Liver (tissue), 3 donors: Measurements from ENCODE around the gene ARFIP1.

Experiments used
- GABPA ChIP-seq, 2 donors: IDR thresholded peaks in 1 of 2; conservative IDR thresholded peaks in 1 of 2; 2 replicates each; pipeline ENCODE4 v1.6.1; 2016; ENCODE audit warnings: antibody characterized with exemption in 2 of 2, mild to moderate bottlenecking in 1 of 2, moderate library complexity in 1 of 2
- HNF4G ChIP-seq: IDR thresholded peaks from 2 replicates; pipeline ENCODE4 v1.6.1; 2016; ENCODE audit warnings: antibody characterized with exemption
- RXRA ChIP-seq, 2 donors: IDR thresholded peaks; 2 replicates each; pipeline ENCODE4 v1.6.1; 2017 to 2018; ENCODE audit warnings: antibody characterized with exemption in 2 of 2, mild to moderate bottlenecking in 1 of 2
- TF ChIP-seq, protein P1 (sequence below): IDR thresholded peaks from 2 replicates; pipeline ENCODE4 v1.6.1; 2016; ENCODE audit warnings: antibody characterized with exemption
- TF ChIP-seq, protein P2 (sequence below): fragments of 150-350 bp; IDR thresholded peaks from 2 replicates; pipeline ENCODE4 v1.5.1; 2017; ENCODE audit warnings: improper control_type of control experiment, low read depth, low read length; ENCODE audit not compliant: missing input control
- TF ChIP-seq, protein P3 (sequence below): IDR thresholded peaks from 2 replicates; pipeline ENCODE4 v1.6.1; 2016; ENCODE audit warnings: antibody characterized with exemption
- donor health status: healthy.
- donor health status: healthy.

DNA sequence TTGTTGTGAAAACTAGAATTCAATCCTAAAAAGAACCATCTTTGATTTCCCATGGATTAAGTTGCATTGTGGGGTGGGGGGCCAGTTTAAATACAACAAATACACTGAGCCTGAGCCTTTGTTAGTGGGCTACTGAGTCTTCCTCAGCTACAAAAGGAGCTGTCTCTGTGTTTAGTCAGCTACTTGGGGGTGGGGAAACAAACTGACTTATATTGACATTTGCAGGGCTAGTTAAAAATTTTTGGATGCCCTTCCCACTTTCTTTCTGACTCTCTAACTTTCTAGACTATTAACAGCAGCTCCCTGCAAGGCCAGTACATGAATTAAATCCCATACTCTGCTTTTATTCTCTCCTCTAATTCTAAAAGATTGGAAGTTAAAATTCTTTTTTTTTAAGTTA is 123.9 kb downstream of the ARFIP1 start:
- TF ChIP-seq RXRA (IDR thresholded peaks at IDR 0.05), result no peak
- TF ChIP-seq GABPA (IDR thresholded peaks at IDR 0.05 in 1 of 2, conservative IDR thresholded peaks at IDR 0.05 in 1 of 2), result no peak
- no peak for TF ChIP-seq HNF4G
- TF ChIP-seq, protein P1, sequence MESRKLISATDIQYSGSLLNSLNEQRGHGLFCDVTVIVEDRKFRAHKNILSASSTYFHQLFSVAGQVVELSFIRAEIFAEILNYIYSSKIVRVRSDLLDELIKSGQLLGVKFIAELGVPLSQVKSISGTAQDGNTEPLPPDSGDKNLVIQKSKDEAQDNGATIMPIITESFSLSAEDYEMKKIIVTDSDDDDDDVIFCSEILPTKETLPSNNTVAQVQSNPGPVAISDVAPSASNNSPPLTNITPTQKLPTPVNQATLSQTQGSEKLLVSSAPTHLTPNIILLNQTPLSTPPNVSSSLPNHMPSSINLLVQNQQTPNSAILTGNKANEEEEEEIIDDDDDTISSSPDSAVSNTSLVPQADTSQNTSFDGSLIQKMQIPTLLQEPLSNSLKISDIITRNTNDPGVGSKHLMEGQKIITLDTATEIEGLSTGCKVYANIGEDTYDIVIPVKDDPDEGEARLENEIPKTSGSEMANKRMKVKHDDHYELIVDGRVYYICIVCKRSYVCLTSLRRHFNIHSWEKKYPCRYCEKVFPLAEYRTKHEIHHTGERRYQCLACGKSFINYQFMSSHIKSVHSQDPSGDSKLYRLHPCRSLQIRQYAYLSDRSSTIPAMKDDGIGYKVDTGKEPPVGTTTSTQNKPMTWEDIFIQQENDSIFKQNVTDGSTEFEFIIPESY, result no peak
- TF ChIP-seq, protein P2, sequence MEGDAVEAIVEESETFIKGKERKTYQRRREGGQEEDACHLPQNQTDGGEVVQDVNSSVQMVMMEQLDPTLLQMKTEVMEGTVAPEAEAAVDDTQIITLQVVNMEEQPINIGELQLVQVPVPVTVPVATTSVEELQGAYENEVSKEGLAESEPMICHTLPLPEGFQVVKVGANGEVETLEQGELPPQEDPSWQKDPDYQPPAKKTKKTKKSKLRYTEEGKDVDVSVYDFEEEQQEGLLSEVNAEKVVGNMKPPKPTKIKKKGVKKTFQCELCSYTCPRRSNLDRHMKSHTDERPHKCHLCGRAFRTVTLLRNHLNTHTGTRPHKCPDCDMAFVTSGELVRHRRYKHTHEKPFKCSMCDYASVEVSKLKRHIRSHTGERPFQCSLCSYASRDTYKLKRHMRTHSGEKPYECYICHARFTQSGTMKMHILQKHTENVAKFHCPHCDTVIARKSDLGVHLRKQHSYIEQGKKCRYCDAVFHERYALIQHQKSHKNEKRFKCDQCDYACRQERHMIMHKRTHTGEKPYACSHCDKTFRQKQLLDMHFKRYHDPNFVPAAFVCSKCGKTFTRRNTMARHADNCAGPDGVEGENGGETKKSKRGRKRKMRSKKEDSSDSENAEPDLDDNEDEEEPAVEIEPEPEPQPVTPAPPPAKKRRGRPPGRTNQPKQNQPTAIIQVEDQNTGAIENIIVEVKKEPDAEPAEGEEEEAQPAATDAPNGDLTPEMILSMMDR, result no peak
- TF ChIP-seq, protein P3, sequence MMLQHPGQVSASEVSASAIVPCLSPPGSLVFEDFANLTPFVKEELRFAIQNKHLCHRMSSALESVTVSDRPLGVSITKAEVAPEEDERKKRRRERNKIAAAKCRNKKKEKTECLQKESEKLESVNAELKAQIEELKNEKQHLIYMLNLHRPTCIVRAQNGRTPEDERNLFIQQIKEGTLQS, result no peak
